GM12878 (cell line): ENCODE data around the gene RPS6KC1. TPM values are rescaled to one million over a fixed set of nuclear protein-coding genes. Genes with fewer than 3 reads are reported as not detected.

ENCODE experiments used
- ATAC-seq: fragments of 200-7000 bp; cut with Tn5 transposase; 3 replicates; pipeline ENCODE4 v1.9.1; 2020; ENCODE audit warnings: mild to moderate bottlenecking, moderate library complexity
- BruUV-seq: library from RNA; stranded (reverse); fragments of 400-500 nt; replicated peaks from 2 replicates; lab custom pipeline; 2021; lab: Mats Ljungman, UMichigan
- CTCF ChIA-PET: fragments of 300-600 bp; sonication (Branson Sonifier 250); formaldehyde crosslinking; extraction: SDS; loops from one replicate; lab custom pipeline; 2021; ENCODE audit warnings: inconsistent platforms; lab: Yijun Ruan, JAX
- POLR2A ChIA-PET: fragments of 350-600 bp; formaldehyde crosslinking; extraction: SDS; loops from one replicate; lab custom pipeline; 2021; ENCODE audit warnings: inconsistent platforms; lab: Charles Lee
- RAD21 ChIA-PET: fragments of 300-600 bp; sonication (Branson Sonifier 250); formaldehyde crosslinking; loops from one replicate; lab custom pipeline; 2023; ENCODE audit warnings: antibody characterized with exemption; ENCODE audit not compliant: unreplicated experiment; lab: Charles Lee
- SMC1A ChIA-PET: fragments of 300-600 bp; sonication (Branson Sonifier 250); formaldehyde crosslinking; loops from one replicate; lab custom pipeline; 2023; ENCODE audit not compliant: unreplicated experiment, uncharacterized antibody; lab: Charles Lee
- DNase-seq: peaks from one replicate; pipeline ENCODE4 v3.0.0-alpha.2; 2011; ENCODE audit warnings: low read depth, low spot score
- FAIRE-seq: peaks from 3 replicates; lab custom pipeline; 2011; peaks lifted over from hg19 to GRCh38; lab: Jason Lieb, UNC
- H2AFZ ChIP-seq: 2 replicates; pipeline ENCODE4 v1.6.0; 2011; ENCODE audit warnings: low read depth, low read length, control low read depth; ENCODE audit not compliant: control insufficient read depth
- H3K27ac ChIP-seq: 2 replicates; pipeline ENCODE4 v1.5.1; 2011; ENCODE audit warnings: control low read depth; ENCODE audit not compliant: control insufficient read depth, insufficient read depth
- H3K27me3 ChIP-seq, 2 experiments: replicated peaks in 1 of 2; 2 replicates each; pipeline versions ENCODE4 v1.6.0 to v1.6.1; 2011; ENCODE audit warnings: low read length in 1 of 2; ENCODE audit not compliant: control insufficient read depth in 2 of 2, insufficient read depth in 2 of 2
- H3K36me3 ChIP-seq, 2 experiments: 2 replicates each; pipeline ENCODE4 v1.5.1; 2011; ENCODE audit warnings: low read length in 1 of 2; ENCODE audit not compliant: control insufficient read depth in 2 of 2, insufficient read depth in 2 of 2
- H3K4me1 ChIP-seq: 2 replicates; pipeline ENCODE4 v1.6.1; 2011; ENCODE audit warnings: mild to moderate bottlenecking, low read length, moderate library complexity, mixed read lengths; ENCODE audit not compliant: control insufficient read depth, insufficient read depth
- H3K4me2 ChIP-seq: 2 replicates; pipeline ENCODE4 v1.6.0; 2011; ENCODE audit warnings: control low read depth; ENCODE audit not compliant: control insufficient read depth, insufficient read depth
- H3K4me3 ChIP-seq: fragments of 200-600 bp; sonication (generic); 2 replicates; pipeline ENCODE4 v1.5.1; 2016
- H3K79me2 ChIP-seq: 2 replicates; pipeline ENCODE4 v1.6.0; 2011; ENCODE audit warnings: low read length; ENCODE audit not compliant: control insufficient read depth, insufficient read depth
- H3K9ac ChIP-seq: 2 replicates; pipeline ENCODE4 v1.8.0; 2011; ENCODE audit warnings: low read length, control low read depth, mixed read lengths; ENCODE audit not compliant: control insufficient read depth, insufficient read depth
- H3K9me3 ChIP-seq: replicated peaks from 3 replicates; pipeline ENCODE4 v1.5.1; 2011; ENCODE audit warnings: mild to moderate bottlenecking, low read length; ENCODE audit not compliant: control insufficient read depth, insufficient read depth
- H4K20me1 ChIP-seq: 2 replicates; pipeline ENCODE4 v1.6.0; 2011; ENCODE audit not compliant: control insufficient read depth, insufficient read depth
- ATF7 ChIP-seq: fragments of 450-650 bp; IDR thresholded peaks from 2 replicates; pipeline ENCODE4 v1.6.1; 2016; ENCODE audit warnings: low read depth, mild to moderate bottlenecking
- CBX5 ChIP-seq: sonication (generic); IDR thresholded peaks from 2 replicates; pipeline ENCODE4 v1.6.1; 2016; ENCODE audit warnings: low read depth, moderate library complexity, mild to moderate bottlenecking, inconsistent platforms
- HCFC1 ChIP-seq: fragments of 150-350 bp; IDR thresholded peaks from 2 replicates; pipeline ENCODE4 v1.6.1; 2014; ENCODE audit warnings: low read length
- JUND ChIP-seq: IDR thresholded peaks from 2 replicates; pipeline ENCODE4 v1.6.1; 2012; ENCODE audit warnings: low read depth, mild to moderate bottlenecking, low read length, improper control_type of control experiment, moderate library complexity
- NBN ChIP-seq: fragments of 450-650 bp; IDR thresholded peaks from 2 replicates; pipeline ENCODE4 v1.6.1; 2016
- SMC3 ChIP-seq: IDR thresholded peaks from 2 replicates; pipeline ENCODE4 v1.6.1; 2011; ENCODE audit warnings: low read length, improper control_type of control experiment, borderline replicate concordance
- SPI1 ChIP-seq: IDR thresholded peaks from 2 replicates; pipeline ENCODE4 v1.6.1; 2011; ENCODE audit warnings: low read depth, mild to moderate bottlenecking, low read length, moderate library complexity, borderline replicate concordance; ENCODE audit not compliant: insufficient read depth
- TCF12 ChIP-seq: IDR thresholded peaks from 2 replicates; pipeline ENCODE4 v1.6.1; 2011; ENCODE audit warnings: low read depth, mild to moderate bottlenecking, low read length
- WGBS: methylation state at CpG from one replicate; pipeline ENCODE4 v1.1.6; 2016; ENCODE audit warnings: low lambda C conversion rate; ENCODE audit not compliant: insufficient replicate concordance, insufficient coverage; ENCODE audit errors: missing lambda C conversion rate; 5-methylcytosine and 5-hydroxymethylcytosine counted together
- in situ Hi-C: fragments of 300-500 bp; cut with MboI; formaldehyde crosslinking; loops from 9 replicates; pipeline ENCODE4 v1.14.3; 2018; ENCODE audit warnings: mixed read lengths
- intact Hi-C: fragments of 100-400 bp; cut with micrococcal nuclease; formaldehyde crosslinking; loops from one replicate; pipeline ENCODE4 v1.14.2; 2022; ENCODE audit not compliant: unreplicated experiment
- polyA plus RNA-seq, 11 experiments: library from polyadenylated mRNA; depleted of rRNA in 4 of 11; unstranded in 6 of 11; stranded (reverse) in 5 of 11; fragments of >200 nt; fragmentation: Nextera tagmentation in 4 of 11; fragmentation: Illumina TruSeq in 1 of 11; extraction: Ambion mirVana in 4 of 11; extraction: Trizol in 1 of 11; gene quantifications; 1 replicate in 1 of 11; 2 replicates in 10 of 11; pipeline versions ENCODE4 v1.2.1 to v1.2.3, GENCODE V29; 2011 to 2016; ENCODE audit warnings: inconsistent platforms in 2 of 11, missing spikeins in 2 of 11, low read depth in 1 of 11
- total RNA-seq, 4 experiments: library from RNA; depleted of rRNA in 3 of 4; stranded (reverse); fragments of >200 nt in 3 of 4; fragmentation: Illumina TruSeq in 1 of 4; extraction: Trizol in 1 of 4; gene quantifications; 2 replicates each; pipeline versions ENCODE4 v1.2.1 to v1.2.3, GENCODE V29; 2013 to 2021
- TF ChIP-seq, protein P1 (sequence below): IDR thresholded peaks from 2 replicates; pipeline ENCODE4 v1.6.1; 2012; ENCODE audit warnings: low read depth, low read length, improper control_type of control experiment

The RPS6KC1 gene
- total and polyA plus RNA-seq, 10 of the 15 experiments (the other 5 are each of a cell fraction or from before 2014, with no cell fraction given), result 2.9 to 17.3 (median 12.2) TPM

DNA sequence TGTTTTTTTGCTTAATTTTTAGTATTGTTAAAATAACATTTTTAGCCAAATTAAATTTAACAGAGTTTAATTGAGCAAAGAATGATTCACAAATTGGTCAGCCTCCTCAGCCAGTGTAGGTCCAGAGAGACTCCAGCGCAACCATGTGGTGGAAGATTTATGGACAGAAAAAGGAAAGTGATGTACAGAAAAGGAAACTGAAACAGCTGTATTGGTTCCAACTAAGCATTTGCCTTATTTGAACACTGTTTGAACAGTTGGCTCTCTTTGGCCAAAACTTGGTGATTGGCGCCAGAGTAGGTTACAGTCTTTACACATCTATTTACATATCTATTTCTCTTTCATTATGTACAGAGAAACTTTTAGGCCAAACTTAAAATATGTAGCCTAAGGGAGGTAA lies 19.4 kb downstream of the RPS6KC1 start (continued):
- TF ChIP-seq NBN, result 0 out of 2 replicates have a peak, but pooled peaks have one; percentile 30
- TF ChIP-seq SMC3, result peak; percentile 29; the same call in 1 of the 2 replicates
- TF ChIP-seq, all 136 proteins: peak for 21

DNA sequence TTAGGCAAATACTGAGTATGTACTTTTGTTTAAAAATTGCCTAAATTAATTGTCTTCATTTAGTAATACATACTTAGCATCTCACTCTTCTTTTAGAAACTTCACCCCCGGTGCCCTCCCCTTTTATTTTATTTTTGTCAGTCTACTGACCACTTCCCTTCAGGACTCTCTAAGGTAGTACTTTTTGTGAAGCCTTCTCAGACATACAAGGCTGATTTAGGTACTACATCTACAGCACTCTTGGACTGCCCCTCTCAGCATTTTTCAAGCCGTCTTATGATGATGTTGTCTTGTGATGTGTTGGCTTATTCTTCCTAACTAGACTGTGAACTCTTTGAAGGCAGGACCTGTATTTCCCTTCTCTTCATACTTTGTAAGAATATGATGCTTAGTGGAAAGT lies 24.7 kb downstream of the RPS6KC1 start:
- peaks cover 7% of the 10 kb centered on the region for H3K79me2 ChIP-seq
- DNase-seq, result no peak
- in situ Hi-C loops, result no loop called here
- ChIA-PET SMC1A (interaction anchor here (0.9 to 1.7 kb wide), 8 partner anchors 8 to 283 kb away, joined by 3 to 5 read pairs (median 4); no protein-coding TSS in a partner anchor), RAD21 (interaction anchor here (1.3 kb wide), 1 partner anchor 81 kb away, joined by 3 read pairs; no protein-coding TSS in a partner anchor), CTCF (interaction anchor here (1.1 to 1.5 kb wide), 4 partner anchors 18 to 48 kb away, joined by 3 to 5 read pairs (median 4); no protein-coding TSS in a partner anchor), POLR2A (interaction anchor here (1.2 kb wide), 1 partner anchor 62 kb away, joined by 3 read pairs; no protein-coding TSS in a partner anchor)
- no peak overlapping the region for H3K4me3 ChIP-seq
- H3K9me3 ChIP-seq, result no peaks in the 10 kb centered on the region
- no peak overlapping the region for H3K27ac ChIP-seq
- no peaks in the 10 kb centered on the region; a peak in 1 of 4 replicates for H3K36me3 ChIP-seq
- no peak overlapping the region; the same call in 1 of the 2 replicates for H2AFZ ChIP-seq
- peak overlapping the region; percentile 15 for H3K4me2 ChIP-seq
- intact Hi-C loops, result no loop called here
- no TSS peak for BruUV-seq
- peaks cover 4% of the 10 kb centered on the region for H3K4me1 ChIP-seq
- H4K20me1 ChIP-seq, result no peaks in the 10 kb centered on the region
- ATAC-seq, result peak; percentile 87
- no peak for FAIRE-seq
- TF ChIP-seq, protein P1, sequence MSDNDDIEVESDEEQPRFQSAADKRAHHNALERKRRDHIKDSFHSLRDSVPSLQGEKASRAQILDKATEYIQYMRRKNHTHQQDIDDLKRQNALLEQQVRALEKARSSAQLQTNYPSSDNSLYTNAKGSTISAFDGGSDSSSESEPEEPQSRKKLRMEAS, result no peak
- TF ChIP-seq CBX5 (no peak), SPI1 (peak; percentile 49; the same call in 1 of the 2 replicates), ATF7 (no peak), JUND (no peak), HCFC1 (no peak), TCF12 (no peak)
- TF ChIP-seq, all 136 proteins: peak for 1
- 27% methylated on average over 2 of the region's 2 CpGs for WGBS
- Histone ChIP-seq H3K27me3 (no peaks in the 10 kb centered on the region), H3K9ac (no peak overlapping the region)
